CD4-positive, alpha-beta T cell treated with Interleukin-15 for 1 hour (primary cell): ENCODE results near the gene PCARE.

Experiments
- DNase-seq: peaks from one replicate; pipeline ENCODE4 v3.0.0-alpha.2; 2020

Gene PCARE

DNA sequence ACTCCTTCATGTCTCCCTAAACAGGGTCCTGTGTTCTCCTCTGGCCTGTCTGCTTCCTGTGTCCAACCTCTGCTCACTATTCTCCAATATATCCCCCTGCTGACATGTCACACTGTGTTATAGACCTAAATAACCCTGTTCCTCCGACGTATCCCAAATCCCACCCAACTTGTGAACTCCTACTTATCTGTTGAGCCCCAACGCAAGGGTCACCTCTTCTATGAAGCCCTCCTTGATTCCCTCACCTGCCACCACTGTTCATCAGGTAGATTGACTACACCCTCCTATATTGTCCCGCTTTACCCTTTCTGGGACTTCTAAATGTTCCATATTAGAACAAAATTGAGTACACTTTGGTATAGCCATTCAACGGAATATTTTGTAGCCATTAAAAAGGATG is 42.1 kb downstream of the PCARE start:
- no peak for DNase-seq

DNA sequence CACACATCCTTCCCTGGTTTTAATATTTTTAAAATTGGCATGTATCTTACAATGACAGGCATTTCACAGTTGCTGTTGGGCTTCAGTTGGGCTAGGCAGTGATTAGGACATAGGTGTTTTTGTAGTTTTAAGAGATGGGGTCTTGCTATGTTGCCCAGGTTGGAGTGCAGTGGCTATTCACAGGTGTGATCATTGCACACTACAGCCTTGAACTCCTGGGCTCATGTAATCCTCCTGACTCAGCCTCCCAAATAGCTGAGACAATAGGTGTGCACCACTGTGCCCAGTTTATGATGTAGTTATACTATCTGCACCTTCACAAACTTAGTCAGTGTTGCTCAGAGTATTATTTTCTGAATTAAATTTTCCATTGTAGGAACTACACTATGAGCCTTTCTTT is 43.3 kb downstream of the PCARE start:
- DNase-seq: no peak

DNA sequence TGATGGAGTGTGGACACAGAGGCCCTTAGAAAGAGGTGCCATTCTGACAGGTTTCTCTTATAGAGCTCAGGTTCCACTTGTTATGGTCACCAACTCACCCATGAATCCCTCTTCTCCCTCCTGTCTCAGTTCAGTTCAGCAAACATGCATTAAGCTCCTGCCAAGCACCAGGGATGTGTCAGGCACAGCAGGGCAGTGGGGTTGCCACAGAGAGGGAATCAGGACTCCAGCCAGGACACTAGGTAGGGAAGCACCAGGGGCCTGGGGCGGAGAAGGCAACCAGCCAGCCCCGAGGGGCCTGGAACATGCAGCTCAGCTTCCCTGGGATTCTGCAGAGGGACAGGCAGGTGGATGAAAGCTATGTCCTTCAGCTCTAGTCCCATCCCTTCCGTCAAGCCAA is 48.6 kb downstream of the PCARE start:
- no peak for DNase-seq

DNA sequence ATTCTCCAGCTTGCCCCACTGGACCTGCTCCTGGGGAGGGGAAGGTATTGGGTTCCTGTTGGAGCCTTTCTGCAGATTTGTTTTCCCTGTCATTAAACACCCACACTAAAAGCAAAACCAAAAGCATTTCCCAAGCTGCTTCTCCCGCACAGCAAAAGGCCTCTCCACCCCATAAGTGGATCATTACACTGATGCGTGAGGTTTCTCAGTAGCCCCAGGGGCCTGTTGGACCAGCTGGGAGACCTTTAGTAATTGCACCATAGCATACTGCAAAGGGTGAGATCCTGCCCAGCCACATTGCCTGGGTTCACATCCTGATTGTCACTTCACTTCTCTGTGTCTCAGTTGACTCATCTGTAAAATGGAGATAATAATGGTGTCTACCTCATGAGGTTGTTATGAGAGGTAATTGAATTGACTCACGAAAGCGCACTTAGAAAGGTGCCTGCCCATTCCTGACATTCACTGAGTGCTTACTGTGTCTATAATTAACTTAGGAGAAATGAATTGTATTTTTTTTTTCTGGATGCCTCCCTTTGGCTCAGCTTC is 49.4 kb downstream of the PCARE start:
- no peak for DNase-seq

DNA sequence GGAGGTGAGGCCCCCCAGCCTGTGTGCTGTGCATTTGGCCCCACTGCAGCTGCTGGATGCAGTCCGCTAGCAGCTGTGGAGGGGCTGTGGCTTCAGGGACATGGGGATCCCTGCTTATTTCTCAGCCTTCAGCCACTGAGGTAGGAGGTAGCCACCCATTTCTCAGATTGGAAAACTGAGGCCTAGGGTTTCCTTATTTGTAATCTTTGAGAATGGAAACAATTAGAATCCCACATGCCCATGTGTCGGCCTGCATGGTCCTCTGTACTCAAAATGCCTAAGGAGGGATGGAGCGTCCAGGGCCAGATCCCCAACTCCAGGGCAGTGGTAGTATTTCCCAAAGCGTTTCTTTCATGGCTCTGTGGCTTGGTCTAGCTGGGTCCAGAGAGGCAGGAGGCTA is 51.1 kb downstream of the PCARE start:
- DNase-seq: no peak

DNA sequence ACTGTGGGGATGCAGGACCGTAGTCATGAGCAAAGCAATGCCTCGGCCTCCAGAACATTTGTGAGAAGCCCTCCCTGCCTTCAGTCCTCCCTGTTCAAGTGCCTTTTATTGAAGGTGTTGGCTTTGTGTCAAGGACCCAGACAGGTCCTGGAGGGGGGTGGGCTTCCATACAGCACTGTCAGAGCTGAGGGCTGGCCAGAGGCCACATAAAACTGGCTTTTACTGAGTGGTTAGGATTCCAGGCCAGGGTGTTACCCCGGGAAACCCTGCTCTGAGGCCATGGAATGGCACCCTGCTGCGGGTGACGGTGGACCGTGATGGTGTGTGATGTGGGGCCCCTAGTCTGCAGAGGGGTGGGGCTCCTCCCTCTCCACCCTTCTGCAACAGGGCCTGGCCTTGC is 51.6 kb downstream of the PCARE start:
- no peak for DNase-seq

DNA sequence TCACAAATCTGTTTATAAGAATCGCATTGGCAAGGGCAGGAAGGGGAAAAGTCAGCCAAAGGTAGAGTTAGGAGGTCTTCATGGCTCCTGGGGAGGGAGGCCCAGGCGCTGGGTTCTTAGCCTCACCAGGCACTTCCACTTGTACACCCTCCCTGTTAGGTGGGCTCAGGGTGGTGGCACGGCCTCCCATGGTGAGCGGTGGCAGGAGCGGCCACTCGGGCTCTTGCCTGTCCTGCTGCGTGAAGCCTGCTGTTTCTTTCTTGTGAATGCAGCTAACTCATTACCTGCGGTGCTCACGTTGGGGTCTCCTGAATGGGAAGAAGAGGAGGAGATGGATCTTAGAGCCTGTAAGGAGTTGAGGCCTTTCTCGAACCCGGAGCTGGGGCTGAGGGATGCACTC is 52.4 kb downstream of the PCARE start:
- no peak for DNase-seq

DNA sequence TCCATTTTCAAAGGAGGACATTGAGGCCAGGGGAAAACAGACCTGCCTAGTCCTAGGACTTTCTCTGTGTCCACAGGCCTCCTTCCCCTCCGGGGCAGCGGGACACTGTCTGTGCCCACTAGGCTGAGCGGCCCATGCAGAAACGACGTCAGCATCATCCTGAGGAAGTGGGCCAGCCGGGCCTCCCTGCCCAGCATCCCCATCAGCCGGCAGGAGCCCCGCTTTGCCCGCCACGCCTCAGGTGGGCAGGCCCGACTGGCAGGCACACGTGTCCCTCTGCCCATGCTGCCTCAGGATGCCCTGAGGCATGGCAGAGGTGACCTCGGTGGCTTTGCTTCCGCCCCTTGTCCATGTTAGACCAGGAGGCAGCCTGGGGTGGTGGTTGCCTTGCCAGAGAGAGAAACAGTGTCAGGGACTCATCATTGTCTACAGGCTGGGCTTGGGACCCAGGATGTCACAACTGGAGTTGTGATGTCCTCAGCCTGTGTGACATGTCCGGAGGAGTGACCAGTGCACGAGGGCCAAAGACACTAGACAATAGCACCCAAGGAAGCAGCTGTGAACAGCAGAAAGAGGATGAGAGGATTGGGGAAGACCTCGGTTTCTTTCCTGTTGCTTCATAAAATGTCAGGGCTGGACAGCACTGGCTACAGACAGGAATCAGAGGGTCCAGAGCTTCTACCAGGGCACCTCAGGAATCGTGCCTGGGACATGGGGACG is 56.4 kb downstream of the PCARE start:
- DNase-seq: no peak

DNA sequence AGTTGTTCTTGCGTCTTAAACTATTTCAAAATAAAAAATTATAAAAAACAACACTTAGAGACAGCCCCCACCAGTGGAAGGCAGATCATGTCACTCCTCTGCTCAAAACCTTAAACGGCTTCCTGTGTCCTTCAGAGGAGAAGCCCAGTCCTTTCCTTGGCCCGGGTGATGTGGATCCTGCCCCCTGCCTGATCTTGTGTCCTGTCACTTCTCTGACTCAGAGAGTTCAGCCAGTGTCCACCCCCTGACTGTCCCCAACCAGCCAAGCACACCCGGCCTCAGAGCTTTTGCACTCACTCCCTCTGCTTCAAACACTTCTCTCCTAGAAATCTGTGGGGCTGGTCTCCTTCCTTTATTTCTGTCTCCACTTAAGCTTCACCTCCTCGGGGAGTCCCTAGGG is 57.8 kb downstream of the PCARE start:
- no peak for DNase-seq

DNA sequence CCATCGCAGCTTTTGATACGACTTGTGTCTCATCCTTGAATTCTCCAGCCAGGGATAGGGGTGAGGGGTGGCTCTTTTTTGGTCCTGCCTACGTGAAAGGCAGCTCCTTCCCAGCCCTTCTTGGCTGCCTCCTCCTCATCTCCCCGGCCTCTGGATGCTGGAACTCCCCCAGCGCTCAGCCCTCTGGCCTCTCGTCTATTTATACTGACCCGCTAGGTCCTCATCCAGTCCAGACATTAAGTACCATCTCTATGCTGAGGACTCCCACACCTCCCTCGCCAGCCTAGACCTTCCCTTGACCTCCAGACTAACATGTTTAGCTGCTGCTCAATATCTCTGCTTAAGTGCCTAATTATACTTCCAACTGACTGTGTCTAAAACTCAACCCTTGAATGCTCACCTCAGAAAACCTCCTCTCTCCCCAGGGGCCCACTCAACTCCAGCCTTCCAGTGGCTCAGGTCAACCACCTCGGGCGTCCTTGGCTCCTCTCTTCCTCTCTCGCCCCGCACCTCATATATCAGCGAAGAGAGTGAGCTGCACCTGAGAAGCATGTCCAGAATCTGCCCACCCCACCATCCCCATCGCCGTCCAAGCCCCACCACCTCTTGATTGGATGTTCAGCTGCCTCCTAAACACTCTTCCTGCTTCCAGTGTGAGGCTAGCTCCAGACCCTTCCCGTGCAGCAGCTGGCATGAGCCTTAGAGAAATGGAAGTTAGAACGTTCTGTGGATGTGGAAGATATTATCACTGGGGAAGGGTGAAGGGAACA is 58.4 kb downstream of the PCARE start:
- no peak for DNase-seq

DNA sequence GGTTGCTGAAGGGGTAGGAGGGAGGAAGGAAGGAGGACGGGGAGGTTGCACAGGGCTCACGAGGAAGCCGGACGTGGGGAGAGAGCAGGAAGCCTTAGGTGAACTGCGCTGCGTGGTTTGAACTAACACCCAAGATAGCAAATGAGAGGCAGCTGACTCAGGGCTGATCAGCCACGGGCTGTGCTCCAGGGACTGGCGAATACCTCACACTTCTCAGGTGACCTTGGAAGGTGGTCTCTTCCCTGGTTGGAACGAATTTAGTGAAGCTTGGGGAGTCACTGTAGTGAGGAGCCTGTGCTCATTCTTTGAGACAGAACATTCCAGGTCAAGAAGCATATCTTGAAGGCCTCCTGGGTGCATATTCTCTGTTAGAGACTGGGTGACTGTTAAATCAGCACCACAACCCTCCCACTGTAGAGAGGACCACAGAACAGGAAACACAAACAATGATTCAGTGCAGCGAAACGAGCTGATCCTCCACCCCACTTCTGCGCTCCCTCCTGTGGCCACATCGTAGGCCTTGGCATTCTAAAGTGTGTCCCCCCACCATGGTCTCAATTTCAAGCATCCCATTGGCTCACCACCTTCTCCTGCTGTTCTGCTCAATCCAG is 59.4 kb downstream of the PCARE start:
- peak; percentile 59 for DNase-seq

DNA sequence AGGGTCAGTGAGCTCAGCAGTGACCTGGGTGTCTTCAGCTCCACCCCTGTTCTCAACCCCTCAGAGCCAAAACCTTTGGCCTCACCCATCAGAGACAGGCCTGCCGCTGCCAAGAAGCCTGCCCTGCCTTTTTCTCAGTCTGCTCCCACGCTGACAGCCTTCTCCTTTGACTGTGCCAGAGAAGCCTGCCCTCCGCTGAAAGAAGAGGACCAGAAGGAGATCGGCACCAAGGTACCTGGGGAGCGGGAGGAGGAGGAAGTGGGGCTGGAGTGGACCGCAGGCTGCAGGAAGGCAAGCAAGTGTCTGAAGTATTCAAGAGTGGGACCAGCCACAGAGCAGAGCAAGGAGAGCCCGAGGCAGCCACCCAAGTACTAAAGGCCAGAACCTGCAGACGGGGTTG is 60.0 kb downstream of the PCARE start:
- DNase-seq: no peak

DNA sequence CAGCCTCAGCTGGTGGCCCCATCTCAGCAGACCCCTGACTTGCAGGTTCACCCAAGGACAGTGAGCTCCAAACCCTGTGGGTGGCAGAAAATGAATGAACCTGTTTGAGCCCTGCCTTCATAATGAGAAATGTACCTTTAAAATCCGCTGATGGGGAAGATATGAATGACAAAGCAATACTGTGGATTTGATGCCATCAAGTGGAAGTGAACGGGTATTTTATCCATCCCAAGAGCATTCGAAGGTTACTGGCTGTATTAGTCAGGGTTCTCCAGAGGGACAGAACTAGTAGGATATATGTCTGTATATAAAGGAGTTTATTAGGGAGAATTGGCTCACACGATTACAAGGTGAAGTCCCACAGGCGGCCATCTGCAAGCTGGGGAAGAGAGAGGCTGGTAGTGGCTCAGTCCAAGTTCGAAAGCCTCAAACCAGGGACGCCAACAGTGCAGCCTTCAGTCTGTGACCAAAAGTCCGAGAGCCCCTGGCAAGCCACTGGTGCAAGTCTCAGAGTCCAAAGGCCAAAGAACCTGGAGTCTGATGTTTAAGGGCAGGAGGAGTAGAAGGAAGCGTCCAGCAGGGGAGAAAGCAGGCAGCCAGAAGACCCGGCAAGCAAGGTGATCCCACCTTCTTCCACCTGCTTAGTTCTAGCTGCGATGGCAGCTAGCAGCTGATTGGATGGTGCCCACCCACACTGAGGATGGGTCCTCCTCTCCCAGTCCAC is 61.1 kb downstream of the PCARE start:
- DNase-seq: no peak

DNA sequence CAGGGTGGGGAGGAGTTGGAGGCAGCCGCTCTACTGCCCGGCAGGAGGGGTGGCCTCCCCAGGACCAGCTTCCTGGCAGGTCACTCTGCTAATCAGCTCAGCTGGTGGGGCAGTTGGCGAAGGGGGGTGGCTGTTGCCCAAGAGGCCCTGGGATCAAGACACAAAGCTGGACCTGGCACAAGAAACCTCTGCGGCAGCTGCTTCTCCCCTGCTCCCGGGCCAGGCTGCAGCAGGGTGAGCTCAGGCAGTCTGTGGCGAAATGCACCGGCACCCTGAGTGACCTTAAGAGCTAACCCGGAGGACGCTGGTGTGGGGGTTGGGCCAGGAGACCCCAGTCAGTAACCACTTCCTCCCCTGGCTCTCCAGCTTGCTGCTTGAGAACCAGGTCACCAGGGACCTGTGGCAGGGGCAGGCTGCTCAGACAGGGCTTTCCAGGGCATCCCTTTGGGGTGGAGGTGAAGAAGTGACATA is 62.1 kb downstream of the PCARE start:
- DNase-seq: peak; percentile 66
